Liver (tissue), 9 donors: ENCODE data around the gene SLC5A9. TPM values are rescaled to one million over a fixed set of nuclear protein-coding genes. Genes with fewer than 3 reads are reported as not detected.

Source experiments
- DNase-seq: peaks from one replicate; pipeline ENCODE4 v3.0.0-alpha.2; 2017; ENCODE audit warnings: low spot score
- H3K27ac ChIP-seq, 2 donors: one replicate each; pipeline ENCODE4 v1.7.0; 2013; ENCODE audit warnings: inconsistent platforms in 2 of 2, low read length in 2 of 2, control low read depth in 1 of 2, low read depth in 1 of 2, mild to moderate bottlenecking in 1 of 2
- H3K27me3 ChIP-seq, 4 donors: one replicate each; pipeline versions ENCODE4 v1.6.1 to v1.7.0; 2013; ENCODE audit warnings: low read length in 3 of 4, inconsistent platforms in 1 of 4, mild to moderate bottlenecking in 1 of 4, moderate library complexity in 1 of 4; ENCODE audit not compliant: control insufficient read depth in 4 of 4, insufficient read depth in 4 of 4
- H3K36me3 ChIP-seq, 4 donors: one replicate each; pipeline versions ENCODE4 v1.6.1 to v1.7.0; 2013; ENCODE audit warnings: low read length in 3 of 4, mild to moderate bottlenecking in 3 of 4, low read depth in 1 of 4, moderate library complexity in 1 of 4; ENCODE audit not compliant: control insufficient read depth in 4 of 4, insufficient read depth in 3 of 4
- H3K4me1 ChIP-seq, 4 donors: one replicate each; pipeline versions ENCODE4 v1.6.1 to v1.7.0; 2013; ENCODE audit warnings: low read length in 3 of 4, mild to moderate bottlenecking in 3 of 4, moderate library complexity in 1 of 4; ENCODE audit not compliant: control insufficient read depth in 4 of 4, insufficient read depth in 4 of 4
- H3K4me3 ChIP-seq, 3 donors: one replicate each; pipeline versions ENCODE4 v1.6.1 to v1.7.0; 2013; ENCODE audit warnings: low read length in 3 of 3, control low read depth in 1 of 3, low read depth in 1 of 3, mild to moderate bottlenecking in 1 of 3
- H3K9ac ChIP-seq, 2 donors: one replicate each; pipeline ENCODE4 v1.7.0; 2013; ENCODE audit warnings: low read length in 2 of 2, mild to moderate bottlenecking in 2 of 2, moderate library complexity in 2 of 2, control low read depth in 1 of 2, low read depth in 1 of 2
- H3K9me3 ChIP-seq, 4 donors: one replicate each; pipeline versions ENCODE4 v1.6.1 to v1.7.0; 2013; ENCODE audit warnings: low read length in 3 of 4; ENCODE audit not compliant: control insufficient read depth in 4 of 4
- EGR1 ChIP-seq, 2 donors: IDR thresholded peaks; 2 replicates each; pipeline ENCODE4 v1.6.1; 2016 to 2018; ENCODE audit warnings: antibody characterized with exemption in 2 of 2, low read depth in 2 of 2
- FOXA1 ChIP-seq: IDR thresholded peaks from 2 replicates; pipeline ENCODE4 v1.6.1; 2016; ENCODE audit warnings: antibody characterized with exemption
- FOXA2 ChIP-seq: IDR thresholded peaks from 2 replicates; pipeline ENCODE4 v1.6.1; 2016; ENCODE audit warnings: antibody characterized with exemption
- GABPA ChIP-seq, 2 donors: IDR thresholded peaks in 1 of 2; conservative IDR thresholded peaks in 1 of 2; 2 replicates each; pipeline ENCODE4 v1.6.1; 2016; ENCODE audit warnings: antibody characterized with exemption in 2 of 2, mild to moderate bottlenecking in 1 of 2, moderate library complexity in 1 of 2
- HNF4A ChIP-seq, 2 donors: conservative IDR thresholded peaks; 2 replicates each; pipeline ENCODE4 v1.6.1; 2016; ENCODE audit warnings: antibody characterized with exemption in 2 of 2, mild to moderate bottlenecking in 2 of 2
- HNF4G ChIP-seq: IDR thresholded peaks from 2 replicates; pipeline ENCODE4 v1.6.1; 2016; ENCODE audit warnings: antibody characterized with exemption
- JUND ChIP-seq, 2 donors: IDR thresholded peaks; 2 replicates each; pipeline ENCODE4 v1.6.1; 2016; ENCODE audit warnings: antibody characterized with exemption in 2 of 2
- RAD21 ChIP-seq, 2 donors: IDR thresholded peaks; 2 replicates each; pipeline ENCODE4 v1.6.1; 2016; ENCODE audit warnings: antibody characterized with exemption in 2 of 2, mild to moderate bottlenecking in 2 of 2
- RXRA ChIP-seq, 2 donors: IDR thresholded peaks; 2 replicates each; pipeline ENCODE4 v1.6.1; 2017 to 2018; ENCODE audit warnings: antibody characterized with exemption in 2 of 2, mild to moderate bottlenecking in 1 of 2
- SP1 ChIP-seq: IDR thresholded peaks from 2 replicates; pipeline ENCODE4 v1.6.1; 2018; ENCODE audit warnings: antibody characterized with exemption, mild to moderate bottlenecking
- TAF1 ChIP-seq: conservative IDR thresholded peaks from 2 replicates; pipeline ENCODE4 v1.6.1; 2016; ENCODE audit warnings: antibody characterized with exemption, mild to moderate bottlenecking
- YY1 ChIP-seq: IDR thresholded peaks from 2 replicates; pipeline ENCODE4 v1.6.1; 2016; ENCODE audit warnings: antibody characterized with exemption, mild to moderate bottlenecking
- WGBS: extraction: QIAGEN DNeasy Blood & Tissue Kit; methylation state at CpG from one replicate; pipeline ENCODE4 v1.1.7; 2013; 5-methylcytosine and 5-hydroxymethylcytosine counted together
- polyA plus RNA-seq, 2 donors: library from polyadenylated mRNA; stranded (reverse) in 1 of 2; unstranded in 1 of 2; fragments of 200-250 nt in 1 of 2; fragments of >200 nt in 1 of 2; fragmentation: Nextera tagmentation in 1 of 2; extraction: Ambion mirVana in 1 of 2; gene quantifications; one replicate each; pipeline versions ENCODE4 v1.2.1 to v1.2.3, GENCODE V29; 2013 to 2015
- total RNA-seq, 2 donors: library from RNA; depleted of rRNA; stranded (reverse); fragments of >200 nt; gene quantifications; one replicate each; pipeline ENCODE4 v1.2.3, GENCODE V29; 2014
- TF ChIP-seq, protein P1 (sequence below): IDR thresholded peaks from 2 replicates; pipeline ENCODE4 v1.6.1; 2016; ENCODE audit warnings: antibody characterized with exemption
- TF ChIP-seq, protein P2 (sequence below): IDR thresholded peaks from 2 replicates; pipeline ENCODE4 v1.6.1; 2016; ENCODE audit warnings: antibody characterized with exemption, mild to moderate bottlenecking
- TF ChIP-seq, protein P3 (sequence below): fragments of 150-350 bp; IDR thresholded peaks from 2 replicates; pipeline ENCODE4 v1.5.1; 2017; ENCODE audit warnings: improper control_type of control experiment, low read depth, low read length; ENCODE audit not compliant: missing input control
- TF ChIP-seq, protein P4 (sequence below): IDR thresholded peaks from 2 replicates; pipeline ENCODE4 v1.6.1; 2016; ENCODE audit warnings: antibody characterized with exemption
- TF ChIP-seq, protein P5 (sequence below): IDR thresholded peaks from 2 replicates; pipeline ENCODE4 v1.6.1; 2016; ENCODE audit warnings: antibody characterized with exemption
- donor health status: healthy.
- donor health status: healthy.
- donor health status: healthy.
- donor health status: healthy.
- donor health status: healthy.

SLC5A9 gene
- total and polyA plus RNA-seq, 4 donors: 0.78 to 6.5 (median 6.0) TPM

DNA sequence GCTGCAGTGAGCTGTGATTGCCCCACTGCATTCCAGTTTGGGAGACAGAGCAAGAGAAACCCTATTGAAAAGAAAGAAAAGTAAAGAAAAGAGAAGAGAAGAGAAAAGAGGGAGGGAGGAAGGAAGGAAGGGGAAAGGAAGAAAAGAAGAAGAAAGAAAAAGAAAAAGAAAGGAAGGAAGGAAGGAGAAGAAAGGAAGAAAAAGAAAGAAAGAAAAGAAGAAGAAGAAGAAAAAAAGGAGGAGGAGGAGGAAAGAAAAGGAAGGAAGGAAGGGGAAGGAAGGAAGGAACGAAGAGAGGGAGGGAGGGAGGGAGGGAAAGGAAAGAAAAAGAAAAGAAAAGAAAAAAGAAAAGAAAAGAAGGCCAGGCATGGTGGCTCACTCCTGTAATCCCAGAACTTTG, 10.2 kb downstream of the SLC5A9 start:
- Histone ChIP-seq H3K4me1 (no peaks in the 10 kb centered on the region), H3K4me3 (no peak overlapping the region), H3K27me3 (no peaks in the 10 kb centered on the region), H3K9me3 (no peaks in the 10 kb centered on the region), H3K36me3 (peaks cover 0 to 51% (median 24%) of the 10 kb centered on the region in 4 donors), H3K9ac (no peak overlapping the region), H3K27ac (no peak overlapping the region)
- DNase-seq: no peak
- WGBS: 80% methylated on average over 1 of the region's 1 CpG
- TF ChIP-seq FOXA2 (no peak), TAF1 (no peak), RXRA (IDR thresholded peaks at IDR 0.05) (no peak), JUND (IDR thresholded peaks at IDR 0.05) (no peak), YY1 (no peak), HNF4G (no peak), RAD21 (IDR thresholded peaks at IDR 0.05) (no peak), SP1 (no peak), GABPA (IDR thresholded peaks at IDR 0.05 in 1 of 2, conservative IDR thresholded peaks at IDR 0.05 in 1 of 2) (no peak), EGR1 (IDR thresholded peaks at IDR 0.05; ENCODE audit: low read depth in 2 of 2) (no peak), FOXA1 (no peak), HNF4A (conservative IDR thresholded peaks at IDR 0.05) (no peak)
- TF ChIP-seq, protein P1, sequence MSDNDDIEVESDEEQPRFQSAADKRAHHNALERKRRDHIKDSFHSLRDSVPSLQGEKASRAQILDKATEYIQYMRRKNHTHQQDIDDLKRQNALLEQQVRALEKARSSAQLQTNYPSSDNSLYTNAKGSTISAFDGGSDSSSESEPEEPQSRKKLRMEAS: no peak
- TF ChIP-seq, protein P2, sequence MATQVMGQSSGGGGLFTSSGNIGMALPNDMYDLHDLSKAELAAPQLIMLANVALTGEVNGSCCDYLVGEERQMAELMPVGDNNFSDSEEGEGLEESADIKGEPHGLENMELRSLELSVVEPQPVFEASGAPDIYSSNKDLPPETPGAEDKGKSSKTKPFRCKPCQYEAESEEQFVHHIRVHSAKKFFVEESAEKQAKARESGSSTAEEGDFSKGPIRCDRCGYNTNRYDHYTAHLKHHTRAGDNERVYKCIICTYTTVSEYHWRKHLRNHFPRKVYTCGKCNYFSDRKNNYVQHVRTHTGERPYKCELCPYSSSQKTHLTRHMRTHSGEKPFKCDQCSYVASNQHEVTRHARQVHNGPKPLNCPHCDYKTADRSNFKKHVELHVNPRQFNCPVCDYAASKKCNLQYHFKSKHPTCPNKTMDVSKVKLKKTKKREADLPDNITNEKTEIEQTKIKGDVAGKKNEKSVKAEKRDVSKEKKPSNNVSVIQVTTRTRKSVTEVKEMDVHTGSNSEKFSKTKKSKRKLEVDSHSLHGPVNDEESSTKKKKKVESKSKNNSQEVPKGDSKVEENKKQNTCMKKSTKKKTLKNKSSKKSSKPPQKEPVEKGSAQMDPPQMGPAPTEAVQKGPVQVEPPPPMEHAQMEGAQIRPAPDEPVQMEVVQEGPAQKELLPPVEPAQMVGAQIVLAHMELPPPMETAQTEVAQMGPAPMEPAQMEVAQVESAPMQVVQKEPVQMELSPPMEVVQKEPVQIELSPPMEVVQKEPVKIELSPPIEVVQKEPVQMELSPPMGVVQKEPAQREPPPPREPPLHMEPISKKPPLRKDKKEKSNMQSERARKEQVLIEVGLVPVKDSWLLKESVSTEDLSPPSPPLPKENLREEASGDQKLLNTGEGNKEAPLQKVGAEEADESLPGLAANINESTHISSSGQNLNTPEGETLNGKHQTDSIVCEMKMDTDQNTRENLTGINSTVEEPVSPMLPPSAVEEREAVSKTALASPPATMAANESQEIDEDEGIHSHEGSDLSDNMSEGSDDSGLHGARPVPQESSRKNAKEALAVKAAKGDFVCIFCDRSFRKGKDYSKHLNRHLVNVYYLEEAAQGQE: no peak
- TF ChIP-seq, protein P3, sequence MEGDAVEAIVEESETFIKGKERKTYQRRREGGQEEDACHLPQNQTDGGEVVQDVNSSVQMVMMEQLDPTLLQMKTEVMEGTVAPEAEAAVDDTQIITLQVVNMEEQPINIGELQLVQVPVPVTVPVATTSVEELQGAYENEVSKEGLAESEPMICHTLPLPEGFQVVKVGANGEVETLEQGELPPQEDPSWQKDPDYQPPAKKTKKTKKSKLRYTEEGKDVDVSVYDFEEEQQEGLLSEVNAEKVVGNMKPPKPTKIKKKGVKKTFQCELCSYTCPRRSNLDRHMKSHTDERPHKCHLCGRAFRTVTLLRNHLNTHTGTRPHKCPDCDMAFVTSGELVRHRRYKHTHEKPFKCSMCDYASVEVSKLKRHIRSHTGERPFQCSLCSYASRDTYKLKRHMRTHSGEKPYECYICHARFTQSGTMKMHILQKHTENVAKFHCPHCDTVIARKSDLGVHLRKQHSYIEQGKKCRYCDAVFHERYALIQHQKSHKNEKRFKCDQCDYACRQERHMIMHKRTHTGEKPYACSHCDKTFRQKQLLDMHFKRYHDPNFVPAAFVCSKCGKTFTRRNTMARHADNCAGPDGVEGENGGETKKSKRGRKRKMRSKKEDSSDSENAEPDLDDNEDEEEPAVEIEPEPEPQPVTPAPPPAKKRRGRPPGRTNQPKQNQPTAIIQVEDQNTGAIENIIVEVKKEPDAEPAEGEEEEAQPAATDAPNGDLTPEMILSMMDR: no peak
- TF ChIP-seq, protein P4, sequence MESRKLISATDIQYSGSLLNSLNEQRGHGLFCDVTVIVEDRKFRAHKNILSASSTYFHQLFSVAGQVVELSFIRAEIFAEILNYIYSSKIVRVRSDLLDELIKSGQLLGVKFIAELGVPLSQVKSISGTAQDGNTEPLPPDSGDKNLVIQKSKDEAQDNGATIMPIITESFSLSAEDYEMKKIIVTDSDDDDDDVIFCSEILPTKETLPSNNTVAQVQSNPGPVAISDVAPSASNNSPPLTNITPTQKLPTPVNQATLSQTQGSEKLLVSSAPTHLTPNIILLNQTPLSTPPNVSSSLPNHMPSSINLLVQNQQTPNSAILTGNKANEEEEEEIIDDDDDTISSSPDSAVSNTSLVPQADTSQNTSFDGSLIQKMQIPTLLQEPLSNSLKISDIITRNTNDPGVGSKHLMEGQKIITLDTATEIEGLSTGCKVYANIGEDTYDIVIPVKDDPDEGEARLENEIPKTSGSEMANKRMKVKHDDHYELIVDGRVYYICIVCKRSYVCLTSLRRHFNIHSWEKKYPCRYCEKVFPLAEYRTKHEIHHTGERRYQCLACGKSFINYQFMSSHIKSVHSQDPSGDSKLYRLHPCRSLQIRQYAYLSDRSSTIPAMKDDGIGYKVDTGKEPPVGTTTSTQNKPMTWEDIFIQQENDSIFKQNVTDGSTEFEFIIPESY: no peak
- TF ChIP-seq, protein P5, sequence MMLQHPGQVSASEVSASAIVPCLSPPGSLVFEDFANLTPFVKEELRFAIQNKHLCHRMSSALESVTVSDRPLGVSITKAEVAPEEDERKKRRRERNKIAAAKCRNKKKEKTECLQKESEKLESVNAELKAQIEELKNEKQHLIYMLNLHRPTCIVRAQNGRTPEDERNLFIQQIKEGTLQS: no peak
